ENCODE results near the gene ATXN1. TPM values are rescaled to one million over a fixed set of nuclear protein-coding genes. Genes with fewer than 3 reads are reported as not detected.
"Not testable (repeated sequence)": the region's sequence is repeated elsewhere in the genome, so short reads cannot be mapped to it uniquely, and the experiment has no call there.

ATXN1 gene
- total RNA-seq, 1 experiment from 2014 or later: 16.5 TPM

GRCh38 chr6:16406966-16407365 is 354.3 kb downstream of the ATXN1 start:
- BruUV-seq (replicated peaks): no TSS peak
- H3K36me3 Mint-ChIP-seq (ENCODE audit: insufficient read depth, unreplicated experiment): no peaks in the 10 kb centered on the region
- intact Hi-C loops (cut with micrococcal nuclease): loop anchor here (10.0 kb wide), 1 partner anchor 358 kb away; the partner anchor contains the start of gene ATXN1
- no peak overlapping the region for H3K27ac Mint-ChIP-seq (ENCODE audit: low read depth, unreplicated experiment)
- no peak overlapping the region for H3K4me3 Mint-ChIP-seq (ENCODE audit: unreplicated experiment)
- no peaks in the 10 kb centered on the region for H3K4me1 Mint-ChIP-seq (ENCODE audit: insufficient read depth, unreplicated experiment)
- TF ChIP-seq CTCF (IDR thresholded peaks at IDR 0.05; ENCODE audit: unreplicated experiment): no peak
- H3K27me3 Mint-ChIP-seq (ENCODE audit: insufficient read depth, unreplicated experiment): no peaks in the 10 kb centered on the region
- ChIA-PET POLR2A (interaction anchor here (1.1 kb wide), 1 partner anchor 355 kb away, joined by 4 read pairs; no protein-coding TSS in a partner anchor), CTCF (interaction anchor here (0.6 to 1.8 kb wide), 7 partner anchors 10 to 352 kb away, joined by 3 to 7 read pairs (median 3); no protein-coding TSS in a partner anchor)
- H3K9me3 Mint-ChIP-seq (ENCODE audit: unreplicated experiment): no peaks in the 10 kb centered on the region
- DNase-seq (ENCODE audit: unreplicated experiment): no peak

DNA sequence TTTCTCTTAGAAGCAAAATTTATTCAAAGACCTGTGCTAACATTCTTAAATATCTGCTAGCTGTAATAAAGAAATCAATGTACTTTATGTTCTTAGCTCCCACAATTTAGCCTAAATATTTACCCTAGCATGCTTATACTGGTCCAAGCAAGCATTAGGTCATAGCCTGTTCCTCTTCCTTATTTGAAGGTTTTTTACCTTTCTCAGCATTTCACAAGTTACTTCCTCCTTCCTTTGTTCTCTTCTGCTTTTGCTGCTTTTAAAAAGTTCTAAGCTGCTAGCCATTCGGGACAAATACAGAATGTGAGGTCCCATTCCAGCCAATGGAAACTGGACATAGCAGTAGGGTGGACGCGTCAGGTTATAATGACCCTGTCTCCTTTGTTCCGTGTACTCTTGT is 354.7 kb downstream of the ATXN1 start:
- H3K4me1 Mint-ChIP-seq (ENCODE audit: insufficient read depth, unreplicated experiment): not testable (repeated sequence)
- CTCF ChIA-PET: interaction anchor here (0.6 to 1.8 kb wide), 7 partner anchors 10 to 352 kb away, joined by 3 to 7 read pairs (median 3); no protein-coding TSS in a partner anchor

GRCh38 chr6:16405375-16405774 is 355.9 kb downstream of the ATXN1 start:
- no peak for DNase-seq (ENCODE audit: unreplicated experiment)
- Mint-ChIP-seq H3K9me3 (ENCODE audit: unreplicated experiment) (no peaks in the 10 kb centered on the region), H3K27ac (ENCODE audit: low read depth, unreplicated experiment) (no peak overlapping the region), H3K36me3 (ENCODE audit: insufficient read depth, unreplicated experiment) (no peaks in the 10 kb centered on the region), H3K4me3 (ENCODE audit: unreplicated experiment) (no peak overlapping the region), H3K4me1 (ENCODE audit: insufficient read depth, unreplicated experiment) (no peaks in the 10 kb centered on the region), H3K27me3 (ENCODE audit: insufficient read depth, unreplicated experiment) (no peaks in the 10 kb centered on the region)
- TF ChIP-seq CTCF (IDR thresholded peaks at IDR 0.05; ENCODE audit: unreplicated experiment): no peak
- intact Hi-C loops (cut with micrococcal nuclease): loop anchor here (10.0 kb wide), 1 partner anchor 359 kb away; the partner anchor contains the start of gene ATXN1
- no TSS peak for BruUV-seq (replicated peaks)
- POLR2A ChIA-PET: no interaction called here
- CTCF ChIA-PET: no interaction called here

More for the DNA sequence above, 354.7 kb downstream of the ATXN1 start:
- not testable (repeated sequence) for H3K4me3 Mint-ChIP-seq (ENCODE audit: unreplicated experiment); H3K27me3 Mint-ChIP-seq (ENCODE audit: insufficient read depth, unreplicated experiment); DNase-seq (ENCODE audit: unreplicated experiment); H3K36me3 Mint-ChIP-seq (ENCODE audit: insufficient read depth, unreplicated experiment); BruUV-seq (replicated peaks); H3K27ac Mint-ChIP-seq (ENCODE audit: low read depth, unreplicated experiment); H3K9me3 Mint-ChIP-seq (ENCODE audit: unreplicated experiment)
- POLR2A ChIA-PET: interaction anchor here (1.1 kb wide), 1 partner anchor 355 kb away, joined by 4 read pairs; no protein-coding TSS in a partner anchor
- intact Hi-C loops (cut with micrococcal nuclease): loop anchor here (10.0 kb wide), 1 partner anchor 358 kb away; the partner anchor contains the start of gene ATXN1

DNA sequence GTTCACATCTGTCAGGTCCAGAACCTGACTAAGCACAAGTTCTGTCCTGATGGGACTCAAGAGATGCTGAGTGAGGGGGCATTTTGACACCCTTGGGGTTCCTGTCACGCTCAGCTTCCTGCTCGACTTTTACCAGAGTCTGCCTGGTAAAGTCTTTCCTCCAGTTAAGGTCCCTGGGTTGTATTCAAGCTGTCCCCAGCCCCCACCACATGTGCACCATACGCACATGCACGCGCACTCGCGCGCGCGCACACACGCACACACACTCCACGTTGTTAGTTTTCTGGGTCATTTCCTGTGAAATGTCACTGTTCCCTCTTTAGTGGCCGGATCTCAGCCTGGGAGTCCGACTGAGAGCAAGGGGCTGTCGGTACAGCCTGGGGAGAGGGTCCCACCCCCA is 356.8 kb downstream of the ATXN1 start:
- H3K9me3 Mint-ChIP-seq (ENCODE audit: unreplicated experiment): no peaks in the 10 kb centered on the region
- H3K4me1 Mint-ChIP-seq (ENCODE audit: insufficient read depth, unreplicated experiment): no peaks in the 10 kb centered on the region
- no peaks in the 10 kb centered on the region for H3K27me3 Mint-ChIP-seq (ENCODE audit: insufficient read depth, unreplicated experiment)
- no peak for DNase-seq (ENCODE audit: unreplicated experiment)
- TF ChIP-seq CTCF (IDR thresholded peaks at IDR 0.05; ENCODE audit: unreplicated experiment): no peak
- ChIA-PET POLR2A (interaction anchor here (0.6 to 0.7 kb wide), 3 partner anchors 23 to 830 kb away, joined by 3 to 7 read pairs (median 4); no protein-coding TSS in a partner anchor), CTCF (interaction anchor here (0.6 to 2.0 kb wide), 5 partner anchors 11 to 367 kb away, joined by 3 to 14 read pairs (median 3); no protein-coding TSS in a partner anchor)
- no TSS peak for BruUV-seq (replicated peaks)
- H3K4me3 Mint-ChIP-seq (ENCODE audit: unreplicated experiment): no peak overlapping the region
- intact Hi-C loops (cut with micrococcal nuclease): loop anchor here (10.0 kb wide), 1 partner anchor 360 kb away; the partner anchor contains the start of gene ATXN1
- H3K36me3 Mint-ChIP-seq (ENCODE audit: insufficient read depth, unreplicated experiment): no peaks in the 10 kb centered on the region
- no peak overlapping the region for H3K27ac Mint-ChIP-seq (ENCODE audit: low read depth, unreplicated experiment)
